HEK293 (cell line): Measurements from ENCODE around the gene TMEM271.

Experiments used
- CTCF ChIA-PET: fragments of 350-600 bp; formaldehyde crosslinking; extraction: SDS; loops from one replicate; lab custom pipeline; 2021; ENCODE audit warnings: antibody characterized with exemption; lab: Yijun Ruan, JAX
- POLR2A ChIA-PET: fragments of 300-600 bp; formaldehyde crosslinking; extraction: SDS; loops from one replicate; lab custom pipeline; 2020; ENCODE audit warnings: antibody characterized with exemption, inconsistent platforms; lab: Yijun Ruan, JAX
- H3K27ac ChIP-seq: fragments of 200-500 bp; sonication (Bioruptor generic); 2 replicates; pipeline ENCODE4 v1.5.1; 2014; ENCODE audit warnings: low read depth, low read length, control low read depth, inconsistent platforms; ENCODE audit errors: extremely low read depth
- H3K36me3 ChIP-seq, 2 experiments: fragments of 200-500 bp in 1 of 2; sonication (Bioruptor generic) in 1 of 2; 1 replicate in 1 of 2; 2 replicates in 1 of 2; pipeline ENCODE4 v1.5.1; 2014 to 2017; ENCODE audit warnings: inconsistent platforms in 2 of 2, low read length in 2 of 2; ENCODE audit not compliant: control insufficient read depth in 2 of 2, insufficient read depth in 1 of 2
- H3K4me1 ChIP-seq: fragments of 200-500 bp; sonication (Bioruptor generic); 2 replicates; pipeline ENCODE4 v1.5.1; 2014; ENCODE audit warnings: mild to moderate bottlenecking, low read length, inconsistent platforms; ENCODE audit not compliant: control insufficient read depth, insufficient read depth
- H3K4me3 ChIP-seq: 2 replicates; pipeline ENCODE4 v1.5.1; 2011; ENCODE audit warnings: low read depth, mild to moderate bottlenecking, control low read depth, low read length, moderate library complexity
- H3K9me3 ChIP-seq: fragments of 200-500 bp; sonication (Bioruptor generic); 2 replicates; pipeline ENCODE4 v1.5.1; 2014; ENCODE audit warnings: low read depth, low read length, inconsistent platforms; ENCODE audit not compliant: control insufficient read depth, insufficient read depth
- CTCF ChIP-seq: fragments of 450-650 bp; formaldehyde crosslinking; IDR thresholded peaks from 2 replicates; pipeline ENCODE4 v1.5.1; 2016; ENCODE audit warnings: missing biosample characterization, missing genetic modification characterization
- EGR2 ChIP-seq: fragments of 450-650 bp; formaldehyde crosslinking; IDR thresholded peaks from 2 replicates; pipeline ENCODE4 v1.5.1; 2016; ENCODE audit warnings: low read depth, missing biosample characterization, missing genetic modification characterization
- GLIS1 ChIP-seq: fragments of 450-650 bp; formaldehyde crosslinking; IDR thresholded peaks from 2 replicates; pipeline ENCODE4 v1.5.1; 2016; ENCODE audit warnings: missing biosample characterization, missing genetic modification characterization
- IKZF3 ChIP-seq: fragments of 450-650 bp; IDR thresholded peaks from 2 replicates; pipeline ENCODE4 v1.5.0; 2018; ENCODE audit warnings: missing biosample characterization, mild to moderate bottlenecking, missing genetic modification characterization, moderate library complexity
- KLF16 ChIP-seq: fragments of 450-650 bp; formaldehyde crosslinking; IDR thresholded peaks from 2 replicates; pipeline ENCODE4 v1.5.1; 2017; ENCODE audit warnings: missing biosample characterization, missing genetic modification characterization
- PRDM4 ChIP-seq: fragments of 450-650 bp; formaldehyde crosslinking; IDR thresholded peaks from 2 replicates; pipeline ENCODE4 v1.5.1; 2017; ENCODE audit warnings: missing biosample characterization, missing genetic modification characterization
- ZNF112 ChIP-seq: fragments of 450-650 bp; formaldehyde crosslinking; IDR thresholded peaks from 2 replicates; pipeline ENCODE4 v1.5.0; 2017; ENCODE audit warnings: missing biosample characterization, missing genetic modification characterization
- ZNF16 ChIP-seq: fragments of 450-650 bp; formaldehyde crosslinking; IDR thresholded peaks from 2 replicates; pipeline ENCODE4 v1.5.1; 2016; ENCODE audit warnings: low read depth, missing biosample characterization, missing genetic modification characterization
- ZNF169 ChIP-seq: fragments of 450-650 bp; formaldehyde crosslinking; IDR thresholded peaks from 2 replicates; pipeline ENCODE4 v1.5.1; 2016; ENCODE audit warnings: missing biosample characterization, missing genetic modification characterization
- ZNF184 ChIP-seq: fragments of 450-650 bp; IDR thresholded peaks from 2 replicates; pipeline ENCODE4 v1.5.1; 2018; ENCODE audit warnings: missing biosample characterization, mild to moderate bottlenecking, missing genetic modification characterization
- ZNF223 ChIP-seq: fragments of 450-650 bp; formaldehyde crosslinking; IDR thresholded peaks from 2 replicates; pipeline ENCODE4 v1.5.1; 2016; ENCODE audit warnings: missing biosample characterization, missing genetic modification characterization
- ZNF341 ChIP-seq: fragments of 450-650 bp; formaldehyde crosslinking; IDR thresholded peaks from 2 replicates; pipeline ENCODE4; 2016; ENCODE audit warnings: low read depth, missing biosample characterization, missing genetic modification characterization
- ZNF423 ChIP-seq: fragments of 450-650 bp; formaldehyde crosslinking; IDR thresholded peaks from 2 replicates; pipeline ENCODE4 v1.5.1; 2016; ENCODE audit warnings: missing biosample characterization, missing genetic modification characterization
- ZNF514 ChIP-seq: fragments of 450-650 bp; formaldehyde crosslinking; IDR thresholded peaks from 2 replicates; pipeline ENCODE4 v1.5.1; 2016; ENCODE audit warnings: missing biosample characterization, missing genetic modification characterization
- ZNF560 ChIP-seq: fragments of 450-650 bp; formaldehyde crosslinking; IDR thresholded peaks from 2 replicates; pipeline ENCODE4 v1.5.1; 2017; ENCODE audit warnings: missing biosample characterization, missing genetic modification characterization, borderline replicate concordance
- ZNF626 ChIP-seq: fragments of 450-650 bp; sonication (Bioruptor Pico); formaldehyde crosslinking; IDR thresholded peaks from 2 replicates; pipeline ENCODE4 v1.5.1; 2018; ENCODE audit warnings: missing biosample characterization, missing genetic modification characterization, inconsistent platforms
- ZNF658 ChIP-seq: fragments of 450-650 bp; formaldehyde crosslinking; IDR thresholded peaks from 2 replicates; pipeline ENCODE4; 2016; ENCODE audit warnings: missing biosample characterization, missing genetic modification characterization
- ZNF670 ChIP-seq: fragments of 450-650 bp; formaldehyde crosslinking; IDR thresholded peaks from 2 replicates; pipeline ENCODE4 v1.5.1; 2016; ENCODE audit warnings: missing biosample characterization, missing genetic modification characterization, low read depth
- ZNF777 ChIP-seq: fragments of 450-650 bp; formaldehyde crosslinking; IDR thresholded peaks from 2 replicates; pipeline ENCODE4 v1.5.1; 2017; ENCODE audit warnings: missing biosample characterization, missing genetic modification characterization, borderline replicate concordance
- ZNF843 ChIP-seq: fragments of 450-650 bp; formaldehyde crosslinking; IDR thresholded peaks from 2 replicates; pipeline ENCODE4 v1.5.1; 2016; ENCODE audit warnings: missing biosample characterization, missing genetic modification characterization
- ZSCAN16 ChIP-seq: fragments of 450-650 bp; formaldehyde crosslinking; IDR thresholded peaks from 2 replicates; pipeline ENCODE4 v1.5.1; 2016; ENCODE audit warnings: missing biosample characterization, missing genetic modification characterization
- ZXDB ChIP-seq: fragments of 450-650 bp; formaldehyde crosslinking; IDR thresholded peaks from 2 replicates; pipeline ENCODE4 v1.5.1; 2016; ENCODE audit warnings: missing biosample characterization, missing genetic modification characterization

The TMEM271 gene

GRCh38 chr4:576245-576821 is at the start of gene TMEM271 (continued):
- TF ChIP-seq EGR2 (tag by site-specific recombination) (peak; percentile 22; the same call in 1 of the 2 replicates), ZNF423 (tag by site-specific recombination) (peak; percentile 49; the same call in 1 of the 2 replicates), ZNF112 (tag by site-specific recombination) (no peak), IKZF3 (tag by site-specific recombination) (peak; percentile 68), ZNF341 (tag by site-specific recombination) (peak; percentile 52)
- TF ChIP-seq, all 188 proteins: peak for 17

GRCh38 chr4:625631-626161 is 49.6 kb upstream of the TMEM271 start:
- Histone ChIP-seq H3K36me3 (no peaks in the 10 kb centered on the region), H3K4me3 (no peak overlapping the region), H3K9me3 (no peaks in the 10 kb centered on the region), H3K27ac (no peak overlapping the region), H3K4me1 (no peaks in the 10 kb centered on the region)
- ChIA-PET POLR2A (no interaction called here), CTCF (interaction anchor here (0.6 kb wide), 1 partner anchor 18 kb away, joined by 7 read pairs; no protein-coding TSS in a partner anchor)
- no peak for TF ChIP-seq ZNF843 (tag by site-specific recombination)
- TF ChIP-seq ZNF514 (tag by site-specific recombination), result no peak
- no peak for TF ChIP-seq ZNF16 (tag by site-specific recombination)
- TF ChIP-seq KLF16 (tag by site-specific recombination), result no peak
- TF ChIP-seq PRDM4 (tag by site-specific recombination), result no peak
- TF ChIP-seq ZNF169 (tag by site-specific recombination), result no peak
- TF ChIP-seq ZNF670, result no peak
- TF ChIP-seq ZNF223 (tag by site-specific recombination), result no peak
- no peak for TF ChIP-seq ZNF184
- TF ChIP-seq ZNF777 (tag by site-specific recombination), result no peak
- no peak for TF ChIP-seq ZNF626 (tag by site-specific recombination)
- TF ChIP-seq ZXDB, result no peak
- no peak for TF ChIP-seq GLIS1 (tag by site-specific recombination)
- TF ChIP-seq ZNF560, result no peak
- no peak for TF ChIP-seq ZNF658 (tag by site-specific recombination)
- TF ChIP-seq ZSCAN16 (tag by site-specific recombination), result no peak
- TF ChIP-seq CTCF, result no peak
